IMR-90 (cell line): ENCODE data around the gene SLC9A2. TPM values are rescaled to one million over a fixed set of nuclear protein-coding genes. Genes with fewer than 3 reads are reported as not detected.

Source experiments
- ATAC-seq: fragments of 200-7000 bp; cut with Tn5 transposase; 2 replicates; pipeline ENCODE4 v1.9.1; 2020; ENCODE audit warnings: low read depth, mild to moderate bottlenecking, moderate library complexity
- BruUV-seq: library from RNA; stranded (reverse); fragments of 400-500 nt; replicated peaks from 2 replicates; lab custom pipeline; 2021; lab: Mats Ljungman, UMichigan
- CTCF ChIA-PET: fragments of 300-600 bp; formaldehyde crosslinking; extraction: SDS; loops from one replicate; lab custom pipeline; 2021; ENCODE audit warnings: antibody characterized with exemption; lab: Yijun Ruan, JAX
- POLR2A ChIA-PET: fragments of 300-600 bp; sonication (Branson Sonifier 250); formaldehyde crosslinking; loops from one replicate; lab custom pipeline; 2022; ENCODE audit warnings: antibody characterized with exemption; ENCODE audit not compliant: unreplicated experiment; lab: Charles Lee
- DNase-seq: peaks from one replicate; pipeline ENCODE4 v3.0.0; 2013
- H2AFZ ChIP-seq: replicated peaks from 2 replicates; pipeline ENCODE3; 2013; ENCODE audit warnings: low read length, mild to moderate bottlenecking; ENCODE audit not compliant: poor library complexity
- H2AK5ac ChIP-seq: 2 replicates; pipeline ENCODE4 v1.6.1; 2013; ENCODE audit warnings: low read depth, low read length, inconsistent platforms
- H2AK9ac ChIP-seq: replicated peaks from 2 replicates; pipeline ENCODE3; 2013; ENCODE audit warnings: mild to moderate bottlenecking, low read depth, low read length, moderate library complexity; ENCODE audit not compliant: poor library complexity
- H2BK120ac ChIP-seq: 2 replicates; pipeline ENCODE4 v1.6.1; 2013; ENCODE audit warnings: low read depth, low read length, inconsistent platforms
- H2BK15ac ChIP-seq: 3 replicates; pipeline ENCODE4 v1.6.1; 2013; ENCODE audit warnings: low read depth, low read length, inconsistent platforms
- H2BK20ac ChIP-seq: 2 replicates; pipeline ENCODE4 v1.6.1; 2013; ENCODE audit warnings: low read depth, mild to moderate bottlenecking, inconsistent platforms, low read length, moderate library complexity
- H2BK5ac ChIP-seq: 2 replicates; pipeline ENCODE4 v1.6.1; 2013; ENCODE audit warnings: mild to moderate bottlenecking, low read depth, low read length, inconsistent platforms; ENCODE audit not compliant: poor library complexity, severe bottlenecking
- H3K14ac ChIP-seq: replicated peaks from 2 replicates; pipeline ENCODE4 v1.6.1; 2013; ENCODE audit warnings: low read depth, low read length, inconsistent platforms
- H3K18ac ChIP-seq: 2 replicates; pipeline ENCODE4 v1.6.1; 2013; ENCODE audit warnings: low read depth, low read length, control low read depth
- H3K23ac ChIP-seq: 2 replicates; pipeline ENCODE4 v1.6.1; 2013; ENCODE audit warnings: low read depth, low read length, inconsistent platforms
- H3K27ac ChIP-seq: 2 replicates; pipeline ENCODE4 v1.5.1; 2013; ENCODE audit warnings: mild to moderate bottlenecking, control low read depth, low read length; ENCODE audit not compliant: insufficient read depth
- H3K27me3 ChIP-seq: 2 replicates; pipeline ENCODE4 v1.6.1; 2013; ENCODE audit warnings: low read length; ENCODE audit not compliant: control insufficient read depth, insufficient read depth
- H3K36me3 ChIP-seq: 2 replicates; pipeline ENCODE4 v1.6.1; 2013; ENCODE audit warnings: low read length, mixed read lengths; ENCODE audit not compliant: control insufficient read depth, insufficient read depth
- H3K4ac ChIP-seq: 2 replicates; pipeline ENCODE4 v1.6.1; 2013; ENCODE audit warnings: low read depth, low read length, inconsistent platforms
- H3K4me1 ChIP-seq: 2 replicates; pipeline ENCODE4 v1.6.1; 2013; ENCODE audit warnings: low read length, mixed read lengths; ENCODE audit not compliant: control insufficient read depth, insufficient read depth
- H3K4me2 ChIP-seq: 2 replicates; pipeline ENCODE4 v1.6.1; 2013; ENCODE audit warnings: low read depth, mild to moderate bottlenecking, control low read depth, low read length, moderate library complexity
- H3K4me3 ChIP-seq: 2 replicates; pipeline ENCODE4 v1.5.1; 2013; ENCODE audit warnings: low read depth, mild to moderate bottlenecking, control low read depth, low read length, moderate library complexity; ENCODE audit not compliant: insufficient read depth
- H3K56ac ChIP-seq: 2 replicates; pipeline ENCODE4 v1.6.1; 2013; ENCODE audit warnings: low read length, inconsistent platforms; ENCODE audit not compliant: insufficient read depth; ENCODE audit errors: extremely low read depth
- H3K79me1 ChIP-seq, 2 experiments: 2 replicates each; pipeline ENCODE4 v1.6.1; 2013; ENCODE audit warnings: low read length in 2 of 2, inconsistent platforms in 1 of 2, low read depth in 1 of 2
- H3K9ac ChIP-seq: 2 replicates; pipeline ENCODE4 v1.6.1; 2013; ENCODE audit warnings: low read depth, low read length, control low read depth
- H3K9me1 ChIP-seq: 2 replicates; pipeline ENCODE4 v1.6.1; 2013; ENCODE audit warnings: low read length, inconsistent platforms; ENCODE audit not compliant: insufficient read depth
- H3K9me3 ChIP-seq: 2 replicates; pipeline ENCODE4 v1.6.1; 2013; ENCODE audit warnings: low read length; ENCODE audit not compliant: control insufficient read depth, insufficient read depth
- H4K20me1 ChIP-seq: 2 replicates; pipeline ENCODE4 v1.6.1; 2013; ENCODE audit warnings: low read length, inconsistent platforms; ENCODE audit not compliant: insufficient read depth
- H4K5ac ChIP-seq: 2 replicates; pipeline ENCODE4 v1.6.1; 2013; ENCODE audit warnings: mild to moderate bottlenecking, low read depth, low read length, control low read depth
- H4K8ac ChIP-seq, 2 experiments: 2 replicates each; pipeline ENCODE4 v1.6.1; 2013; ENCODE audit warnings: low read depth in 2 of 2, low read length in 2 of 2, control low read depth in 1 of 2, inconsistent platforms in 1 of 2
- H4K91ac ChIP-seq: 2 replicates; pipeline ENCODE4 v1.6.1; 2013; ENCODE audit warnings: low read depth, low read length, inconsistent platforms; ENCODE audit not compliant: insufficient read depth
- CHD1 ChIP-seq: IDR thresholded peaks from 2 replicates; pipeline ENCODE4 v1.6.1; 2012; ENCODE audit warnings: low read depth, low read length, improper control_type of control experiment
- MAZ ChIP-seq: IDR thresholded peaks from 2 replicates; pipeline ENCODE4 v1.6.1; 2012; ENCODE audit warnings: low read depth, mild to moderate bottlenecking, low read length, improper control_type of control experiment, moderate library complexity, borderline replicate concordance
- MXI1 ChIP-seq: IDR thresholded peaks from 2 replicates; pipeline ENCODE4 v1.6.1; 2012; ENCODE audit warnings: low read depth, mild to moderate bottlenecking, low read length, moderate library complexity, borderline replicate concordance
- RAD21 ChIP-seq: IDR thresholded peaks from 2 replicates; pipeline ENCODE4 v1.6.1; 2012; ENCODE audit warnings: low read length, improper control_type of control experiment
- RCOR1 ChIP-seq: IDR thresholded peaks from 2 replicates; pipeline ENCODE4 v1.6.1; 2012; ENCODE audit warnings: mild to moderate bottlenecking, low read length, improper control_type of control experiment; ENCODE audit not compliant: insufficient replicate concordance
- RFX5 ChIP-seq: IDR thresholded peaks from 2 replicates; pipeline ENCODE4 v1.8.0; 2012; ENCODE audit warnings: low read depth, mild to moderate bottlenecking, low read length, moderate library complexity
- SMC3 ChIP-seq: fragments of 150-350 bp; IDR thresholded peaks from 2 replicates; pipeline ENCODE4 v1.6.1; 2016; ENCODE audit warnings: low read depth, mild to moderate bottlenecking, antibody characterized with exemption, low read length, moderate library complexity
- USF2 ChIP-seq: fragments of 150-350 bp; IDR thresholded peaks from 2 replicates; pipeline ENCODE4 v1.6.1; 2017; ENCODE audit warnings: mild to moderate bottlenecking, antibody characterized with exemption, low read length, low read depth
- WGBS, 2 experiments: methylation state at CpG; one replicate each; pipeline versions ENCODE4 v1.1.5 to v1.1.7; 2013; ENCODE audit warnings: missing lambda C conversion rate in 2 of 2; ENCODE audit not compliant: insufficient read length in 1 of 2; ENCODE audit errors: extremely low coverage in 2 of 2; 5-methylcytosine and 5-hydroxymethylcytosine counted together
- dilution Hi-C: fragments of 300-500 bp; cut with HindIII; formaldehyde crosslinking; loops from one replicate; pipeline ENCODE4 v1.14.3; 2018; ENCODE audit warnings: low sequenced_read_pairs; ENCODE audit not compliant: unreplicated experiment
- in situ Hi-C: fragments of 300-500 bp; cut with MboI; formaldehyde crosslinking; loops from 3 replicates; pipeline ENCODE4 v1.14.3; 2019; ENCODE audit warnings: low sequenced_read_pairs, inconsistent platforms, mixed read lengths
- intact Hi-C: fragments of 100-400 bp; cut with micrococcal nuclease; formaldehyde crosslinking; loops from 2 replicates; pipeline ENCODE4 v1.10.0; 2022
- polyA plus RNA-seq, 3 experiments: library from polyadenylated mRNA; depleted of rRNA; stranded (reverse); fragments of >200 nt; gene quantifications; 2 replicates each; pipeline ENCODE4 v1.2.3, GENCODE V29; 2012; ENCODE audit warnings: low replicate concordance in 1 of 3
- total RNA-seq: library from RNA; depleted of rRNA; stranded (reverse); fragments of >200 nt; gene quantifications from 2 replicates; pipeline ENCODE4 v1.2.3, GENCODE V29; 2012

SLC9A2 gene
- total and polyA plus RNA-seq, 2 of the 4 experiments (the other 2 are of a cell fraction) = not detected

GRCh38 chr2:102748107-102748506, 128.8 kb downstream of the SLC9A2 start:
- no peaks in the 10 kb centered on the region for H3K4me1 ChIP-seq
- POLR2A ChIA-PET = interaction anchor here (0.6 kb wide), 1 partner anchor 12 kb away, joined by 3 read pairs; a partner anchor contains a TSS
- dilution Hi-C loops (no loop called here), intact Hi-C loops (no loop called here), in situ Hi-C loops (no loop called here)
- no peak overlapping the region for H2AK9ac ChIP-seq
- ATAC-seq (no peak), DNase-seq (no peak)
- H3K36me3 ChIP-seq = no peaks in the 10 kb centered on the region
- H2BK5ac ChIP-seq = no peak overlapping the region
- no peak overlapping the region for H4K5ac ChIP-seq
- H3K4ac ChIP-seq = no peak overlapping the region
- H2AK5ac ChIP-seq = no peak overlapping the region
- H4K8ac ChIP-seq = no peak overlapping the region
- TF ChIP-seq SMC3 (no peak), RCOR1 (no peak), MXI1 (no peak), USF2 (no peak), RFX5 (no peak), MAZ (no peak), CHD1 (no peak), RAD21 (no peak)
- no peak overlapping the region for H3K18ac ChIP-seq
- no peak overlapping the region for H2BK120ac ChIP-seq
- no CpG with 5 or more reads among the region's 4 CpGs for WGBS, 2 experiments
- H3K27me3 ChIP-seq = no peaks in the 10 kb centered on the region; the same call in 1 of the 2 replicates
- H3K14ac ChIP-seq = no peak overlapping the region
- no peak overlapping the region for H3K27ac ChIP-seq
- no peaks in the 10 kb centered on the region for H3K79me1 ChIP-seq
- H3K56ac ChIP-seq = no peak overlapping the region
- no peak overlapping the region for H2BK15ac ChIP-seq
- H3K9ac ChIP-seq = no peak overlapping the region
- H2BK20ac ChIP-seq = no peak overlapping the region
- H2AFZ ChIP-seq = no peak overlapping the region
- no TSS peak for BruUV-seq
- no peak overlapping the region for H3K4me2 ChIP-seq
- no peak overlapping the region for H3K23ac ChIP-seq
- H3K9me3 ChIP-seq = no peaks in the 10 kb centered on the region
- H3K4me3 ChIP-seq = no peak overlapping the region
- H4K91ac ChIP-seq = no peak overlapping the region
- H3K9me1 ChIP-seq = no peaks in the 10 kb centered on the region
- no peaks in the 10 kb centered on the region for H4K20me1 ChIP-seq
- CTCF ChIA-PET = interaction anchor here (1.1 kb wide), 1 partner anchor 11 kb away, joined by 4 read pairs; a partner anchor contains a TSS
